ENCODE measurements around the gene USH2A. TPM values are rescaled to one million over a fixed set of nuclear protein-coding genes. Genes with fewer than 3 reads are reported as not detected.

Gene USH2A
- total and polyA plus RNA-seq, 2 experiments from 2014 or later = 0.24 TPM; not detected in 1

- Histone ChIP-seq H3K36me3 (peaks cover 19% of the 10 kb centered on the region), H3K27ac (no peak overlapping the region), H3K27me3 (no peaks in the 10 kb centered on the region), H3K4me3 (no peak overlapping the region), H3K4me1 (ENCODE audit: low read depth) (peaks cover 10% of the 10 kb centered on the region), H3K9me3 (ENCODE audit: low read depth) (no peaks in the 10 kb centered on the region)
- peak in 1 of 2 donors; percentile 37 for DNase-seq (ENCODE audit: low read depth in 1 of 2, low spot score in 1 of 2)
- TF ChIP-seq CTCF (IDR thresholded peaks at IDR 0.05; ENCODE audit: low read depth, low read length) = peak; percentile 52
These were observed 816.6 kb downstream of the USH2A start for GRCh38 chr1:215606564-215607168.

- Histone ChIP-seq H3K4me1 (ENCODE audit: low read depth) (peaks cover 10% of the 10 kb centered on the region), H3K27ac (no peak overlapping the region), H3K27me3 (no peaks in the 10 kb centered on the region), H3K4me3 (no peak overlapping the region), H3K36me3 (peaks cover 19% of the 10 kb centered on the region), H3K9me3 (ENCODE audit: low read depth) (no peaks in the 10 kb centered on the region)
- TF ChIP-seq CTCF (IDR thresholded peaks at IDR 0.05; ENCODE audit: low read depth, low read length) = no peak
- no peak for DNase-seq (ENCODE audit: low read depth in 1 of 2, low spot score in 1 of 2)
These were observed 817.2 kb downstream of the USH2A start for GRCh38 chr1:215606036-215606435.

GRCh38 chr1:215605011-215605621 lies 818.1 kb downstream of the USH2A start:
- TF ChIP-seq CTCF (IDR thresholded peaks at IDR 0.05; ENCODE audit: low read depth, low read length) = no peak
- Histone ChIP-seq H3K36me3 (peaks cover 14% of the 10 kb centered on the region), H3K9me3 (ENCODE audit: low read depth) (no peaks in the 10 kb centered on the region), H3K27ac (no peak overlapping the region), H3K27me3 (no peaks in the 10 kb centered on the region), H3K4me3 (no peak overlapping the region), H3K4me1 (ENCODE audit: low read depth) (peaks cover 16% of the 10 kb centered on the region)
- peak in 1 of 2 donors; percentile 22 for DNase-seq (ENCODE audit: low read depth in 1 of 2, low spot score in 1 of 2)

- H3K4me1 ChIP-seq (ENCODE audit: low read depth) = peaks cover 16% of the 10 kb centered on the region
- no peaks in the 10 kb centered on the region for H3K9me3 ChIP-seq (ENCODE audit: low read depth)
- no peaks in the 10 kb centered on the region for H3K27me3 ChIP-seq
- TF ChIP-seq CTCF (IDR thresholded peaks at IDR 0.05; ENCODE audit: low read depth, low read length) = no peak
- H3K4me3 ChIP-seq = no peak overlapping the region
- H3K27ac ChIP-seq = no peak overlapping the region
- DNase-seq (ENCODE audit: low read depth in 1 of 2, low spot score in 1 of 2) = no peak
- peaks cover 14% of the 10 kb centered on the region for H3K36me3 ChIP-seq
These were observed 819.9 kb downstream of the USH2A start for GRCh38 chr1:215603319-215603718.

- Histone ChIP-seq H3K4me3 (no peak overlapping the region), H3K4me1 (ENCODE audit: low read depth) (peaks cover 15% of the 10 kb centered on the region), H3K36me3 (peaks cover 21% of the 10 kb centered on the region), H3K27me3 (no peaks in the 10 kb centered on the region), H3K9me3 (ENCODE audit: low read depth) (no peaks in the 10 kb centered on the region), H3K27ac (no peak overlapping the region)
- no peak for DNase-seq (ENCODE audit: low read depth in 1 of 2, low spot score in 1 of 2)
- TF ChIP-seq CTCF (IDR thresholded peaks at IDR 0.05; ENCODE audit: low read depth, low read length) = no peak
These were observed 822.0 kb downstream of the USH2A start for GRCh38 chr1:215601276-215601675.
